Fibroblast of pulmonary artery (primary cell): ENCODE data around the gene NAMPT.

Experiments
- DNase-seq: peaks from one replicate; pipeline ENCODE4 v3.0.0-alpha.2; 2010; ENCODE audit warnings: low read depth
- H3K4me3 ChIP-seq: replicated peaks from 2 replicates; pipeline ENCODE4 v1.5.1; 2011; ENCODE audit warnings: low read depth, mild to moderate bottlenecking, control low read depth, low read length, moderate library complexity
- TF ChIP-seq, protein P1 (sequence below): IDR thresholded peaks from 2 replicates; pipeline ENCODE4 v1.5.1; 2011; ENCODE audit warnings: mild to moderate bottlenecking, control low read depth, low read length, inconsistent platforms; ENCODE audit errors: missing control alignments

The NAMPT gene

DNA sequence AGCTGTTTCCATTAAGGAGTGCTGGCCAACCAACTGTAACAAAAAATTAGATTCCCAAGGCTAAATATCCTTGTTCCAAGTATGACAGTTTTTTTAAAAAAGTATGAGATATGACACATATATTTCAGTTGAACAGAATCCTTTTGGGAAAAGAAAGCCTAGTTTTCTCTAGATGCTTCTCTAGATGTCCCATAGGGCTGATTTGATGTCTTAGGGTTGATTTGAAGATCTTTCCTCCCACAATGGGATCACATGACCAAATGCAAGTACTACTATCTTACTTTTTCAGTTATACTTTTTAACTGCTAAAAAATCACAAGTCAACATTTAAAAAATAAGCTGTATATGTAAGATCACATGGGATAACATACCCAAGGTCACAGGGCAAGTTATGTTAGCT is 3.7 kb downstream of the NAMPT start:
- H3K4me3 ChIP-seq = peak overlapping the region; percentile 72
- no peak for DNase-seq
- TF ChIP-seq, protein P1, sequence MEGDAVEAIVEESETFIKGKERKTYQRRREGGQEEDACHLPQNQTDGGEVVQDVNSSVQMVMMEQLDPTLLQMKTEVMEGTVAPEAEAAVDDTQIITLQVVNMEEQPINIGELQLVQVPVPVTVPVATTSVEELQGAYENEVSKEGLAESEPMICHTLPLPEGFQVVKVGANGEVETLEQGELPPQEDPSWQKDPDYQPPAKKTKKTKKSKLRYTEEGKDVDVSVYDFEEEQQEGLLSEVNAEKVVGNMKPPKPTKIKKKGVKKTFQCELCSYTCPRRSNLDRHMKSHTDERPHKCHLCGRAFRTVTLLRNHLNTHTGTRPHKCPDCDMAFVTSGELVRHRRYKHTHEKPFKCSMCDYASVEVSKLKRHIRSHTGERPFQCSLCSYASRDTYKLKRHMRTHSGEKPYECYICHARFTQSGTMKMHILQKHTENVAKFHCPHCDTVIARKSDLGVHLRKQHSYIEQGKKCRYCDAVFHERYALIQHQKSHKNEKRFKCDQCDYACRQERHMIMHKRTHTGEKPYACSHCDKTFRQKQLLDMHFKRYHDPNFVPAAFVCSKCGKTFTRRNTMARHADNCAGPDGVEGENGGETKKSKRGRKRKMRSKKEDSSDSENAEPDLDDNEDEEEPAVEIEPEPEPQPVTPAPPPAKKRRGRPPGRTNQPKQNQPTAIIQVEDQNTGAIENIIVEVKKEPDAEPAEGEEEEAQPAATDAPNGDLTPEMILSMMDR = no peak

DNA sequence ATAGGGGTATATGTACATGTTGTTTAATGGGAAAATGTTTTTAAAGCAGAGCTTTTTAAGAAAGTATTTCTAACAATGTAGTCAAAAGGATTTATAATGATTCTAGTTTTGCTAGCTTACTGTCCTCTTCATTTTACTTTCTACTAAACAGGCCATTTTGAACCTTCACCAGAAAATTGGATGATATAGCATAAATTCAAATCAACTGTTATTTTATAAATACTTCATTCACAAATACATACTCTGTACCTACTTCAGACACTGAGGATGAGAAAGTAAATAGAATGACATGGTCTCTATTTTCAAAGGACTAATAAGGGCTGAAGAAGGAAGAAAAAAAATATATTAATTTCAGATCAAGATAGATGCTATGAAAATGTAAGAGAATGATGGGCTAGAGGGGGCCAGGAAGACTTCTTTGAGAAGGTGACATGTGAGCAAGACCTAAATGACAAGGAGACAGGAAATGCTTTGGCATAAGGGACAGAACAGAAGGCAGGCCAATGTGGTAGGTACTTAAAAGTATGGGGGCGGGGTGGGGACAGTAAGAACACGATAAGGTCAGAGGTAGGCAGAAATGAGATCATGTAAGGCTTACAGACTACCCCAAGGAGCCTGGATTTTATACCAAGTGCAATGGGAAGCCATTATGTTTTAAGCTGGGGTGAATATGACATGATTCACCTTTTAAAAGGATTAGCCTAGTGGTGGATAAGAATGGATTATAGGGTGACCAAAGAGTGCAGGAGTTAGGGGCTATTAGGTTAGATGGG is 5.2 kb downstream of the NAMPT start:
- peak overlapping the region; percentile 49 for H3K4me3 ChIP-seq
- DNase-seq = peak; percentile 63
- TF ChIP-seq, protein P1 = no peak

DNA sequence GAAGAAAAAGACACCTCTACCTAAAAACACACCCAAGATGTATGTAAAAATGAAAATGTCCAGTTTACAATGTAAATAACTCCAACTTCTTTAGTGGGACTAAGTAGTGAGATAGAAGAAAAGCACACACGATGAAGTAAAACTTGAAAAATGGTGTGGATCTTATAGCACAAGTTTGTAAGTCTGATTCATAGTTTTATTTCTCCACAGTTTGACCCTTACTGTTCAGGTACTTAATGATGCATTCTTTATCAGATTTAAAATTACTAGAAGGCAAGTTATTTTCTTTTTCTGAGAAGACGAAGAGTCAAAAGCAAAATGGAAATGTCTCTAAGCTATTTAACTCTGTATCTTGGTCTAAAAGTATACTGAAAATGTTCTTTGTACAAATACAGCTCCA is 6.1 kb downstream of the NAMPT start:
- TF ChIP-seq, protein P1 = no peak
- H3K4me3 ChIP-seq = peak overlapping the region; percentile 49
- DNase-seq = peak; percentile 49

DNA sequence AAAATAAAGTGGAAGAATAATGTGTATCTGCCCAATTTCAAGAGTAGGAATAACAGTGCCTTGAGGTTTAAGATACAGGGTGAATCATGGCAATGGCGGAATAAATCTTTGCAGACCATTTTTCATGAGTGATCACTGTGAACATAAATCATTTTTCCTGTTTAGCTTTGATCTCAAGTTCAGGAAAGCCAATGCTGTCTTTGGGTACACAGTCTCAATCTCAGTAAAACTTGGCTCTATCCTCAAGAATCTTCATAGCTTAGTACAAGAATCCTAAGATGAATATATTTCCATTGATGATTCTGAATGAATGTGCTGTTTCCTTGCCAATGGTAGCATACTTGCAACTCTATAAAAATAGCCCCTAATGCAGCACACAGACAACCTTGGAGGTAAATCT is 6.8 kb downstream of the NAMPT start:
- TF ChIP-seq, protein P1 = no peak
- peak overlapping the region; percentile 49 for H3K4me3 ChIP-seq
- peak; percentile 55 for DNase-seq

DNA sequence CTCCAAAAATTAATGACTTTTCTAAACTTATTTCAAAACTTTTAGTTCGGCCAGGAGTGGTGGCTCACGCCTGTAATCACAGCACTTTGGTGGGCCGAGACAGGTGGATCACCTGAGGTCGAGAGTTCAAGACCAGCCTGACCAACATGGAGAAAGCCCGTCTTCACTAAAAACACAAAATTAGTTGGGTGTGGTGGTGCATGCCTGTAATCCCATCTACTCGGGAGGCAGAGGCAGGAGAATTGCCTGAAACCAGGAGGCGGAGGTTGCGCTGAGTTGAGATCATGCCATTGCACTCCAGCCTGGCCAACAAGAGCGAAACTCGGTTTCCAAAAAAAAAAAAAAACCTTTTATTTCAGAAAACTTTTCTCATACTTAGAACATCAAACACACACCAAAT is 8.3 kb downstream of the NAMPT start:
- TF ChIP-seq, protein P1 = no peak
- peak; percentile 27 for DNase-seq
- no peak overlapping the region for H3K4me3 ChIP-seq

DNA sequence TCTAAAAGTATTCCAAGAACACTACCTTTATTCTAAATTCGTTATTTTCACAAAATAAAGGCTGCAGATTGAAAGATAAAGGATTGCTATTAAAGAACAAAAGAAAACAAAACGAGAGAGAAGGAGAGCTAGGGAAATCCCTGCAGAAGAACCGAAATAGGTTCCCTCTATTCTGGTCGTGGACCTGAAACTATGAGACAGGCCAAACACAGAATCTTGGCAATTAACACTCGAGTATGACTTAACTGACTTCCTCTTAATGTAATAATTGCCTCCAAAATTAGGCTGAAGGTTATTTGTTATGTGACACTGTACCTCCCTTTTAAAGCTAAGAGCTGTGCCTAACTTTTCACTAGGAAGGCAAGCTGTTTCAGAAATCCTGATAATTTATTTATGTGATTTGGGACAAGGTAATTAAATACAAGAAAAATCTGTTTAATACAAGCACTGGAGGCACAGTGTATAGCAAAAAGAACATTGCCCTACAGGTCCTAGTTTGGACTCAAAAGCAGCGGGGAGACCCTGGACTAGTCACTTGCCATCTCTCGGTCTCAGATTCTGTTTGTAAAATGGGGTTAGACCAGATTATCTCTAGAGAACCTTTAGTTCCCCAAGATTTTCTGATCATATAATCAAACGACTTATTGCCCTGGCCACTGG is 11.6 kb downstream of the NAMPT start:
- TF ChIP-seq, protein P1 = no peak
- no peak overlapping the region for H3K4me3 ChIP-seq
- peak; percentile 49 for DNase-seq
